GM12878 (cell line): ENCODE data around the gene LMO2. TPM values are rescaled to one million over a fixed set of nuclear protein-coding genes. Genes with fewer than 3 reads are reported as not detected.

Source experiments
- ATAC-seq: fragments of 200-7000 bp; cut with Tn5 transposase; 3 replicates; pipeline ENCODE4 v1.9.1; 2020; ENCODE audit warnings: mild to moderate bottlenecking, moderate library complexity
- BruUV-seq: library from RNA; stranded (reverse); fragments of 400-500 nt; replicated peaks from 2 replicates; lab custom pipeline; 2021; lab: Mats Ljungman, UMichigan
- CTCF ChIA-PET: fragments of 300-600 bp; sonication (Branson Sonifier 250); formaldehyde crosslinking; extraction: SDS; loops from one replicate; lab custom pipeline; 2021; ENCODE audit warnings: inconsistent platforms; lab: Yijun Ruan, JAX
- POLR2A ChIA-PET: fragments of 350-600 bp; formaldehyde crosslinking; extraction: SDS; loops from one replicate; lab custom pipeline; 2021; ENCODE audit warnings: inconsistent platforms; lab: Charles Lee
- RAD21 ChIA-PET: fragments of 300-600 bp; sonication (Branson Sonifier 250); formaldehyde crosslinking; loops from one replicate; lab custom pipeline; 2023; ENCODE audit warnings: antibody characterized with exemption; ENCODE audit not compliant: unreplicated experiment; lab: Charles Lee
- SMC1A ChIA-PET: fragments of 300-600 bp; sonication (Branson Sonifier 250); formaldehyde crosslinking; loops from one replicate; lab custom pipeline; 2023; ENCODE audit not compliant: unreplicated experiment, uncharacterized antibody; lab: Charles Lee
- DNase-seq: peaks from one replicate; pipeline ENCODE4 v3.0.0-alpha.2; 2011; ENCODE audit warnings: low read depth, low spot score
- FAIRE-seq: peaks from 3 replicates; lab custom pipeline; 2011; peaks lifted over from hg19 to GRCh38; lab: Jason Lieb, UNC
- H2AFZ ChIP-seq: 2 replicates; pipeline ENCODE4 v1.6.0; 2011; ENCODE audit warnings: low read depth, low read length, control low read depth; ENCODE audit not compliant: control insufficient read depth
- H3K27ac ChIP-seq: 2 replicates; pipeline ENCODE4 v1.5.1; 2011; ENCODE audit warnings: control low read depth; ENCODE audit not compliant: control insufficient read depth, insufficient read depth
- H3K27me3 ChIP-seq, 2 experiments: replicated peaks in 1 of 2; 2 replicates each; pipeline versions ENCODE4 v1.6.0 to v1.6.1; 2011; ENCODE audit warnings: low read length in 1 of 2; ENCODE audit not compliant: control insufficient read depth in 2 of 2, insufficient read depth in 2 of 2
- H3K36me3 ChIP-seq, 2 experiments: 2 replicates each; pipeline ENCODE4 v1.5.1; 2011; ENCODE audit warnings: low read length in 1 of 2; ENCODE audit not compliant: control insufficient read depth in 2 of 2, insufficient read depth in 2 of 2
- H3K4me1 ChIP-seq: 2 replicates; pipeline ENCODE4 v1.6.1; 2011; ENCODE audit warnings: mild to moderate bottlenecking, low read length, moderate library complexity, mixed read lengths; ENCODE audit not compliant: control insufficient read depth, insufficient read depth
- H3K4me2 ChIP-seq: 2 replicates; pipeline ENCODE4 v1.6.0; 2011; ENCODE audit warnings: control low read depth; ENCODE audit not compliant: control insufficient read depth, insufficient read depth
- H3K4me3 ChIP-seq: fragments of 200-600 bp; sonication (generic); 2 replicates; pipeline ENCODE4 v1.5.1; 2016
- H3K79me2 ChIP-seq: 2 replicates; pipeline ENCODE4 v1.6.0; 2011; ENCODE audit warnings: low read length; ENCODE audit not compliant: control insufficient read depth, insufficient read depth
- H3K9ac ChIP-seq: 2 replicates; pipeline ENCODE4 v1.8.0; 2011; ENCODE audit warnings: low read length, control low read depth, mixed read lengths; ENCODE audit not compliant: control insufficient read depth, insufficient read depth
- H3K9me3 ChIP-seq: replicated peaks from 3 replicates; pipeline ENCODE4 v1.5.1; 2011; ENCODE audit warnings: mild to moderate bottlenecking, low read length; ENCODE audit not compliant: control insufficient read depth, insufficient read depth
- H4K20me1 ChIP-seq: 2 replicates; pipeline ENCODE4 v1.6.0; 2011; ENCODE audit not compliant: control insufficient read depth, insufficient read depth
- ESRRA ChIP-seq: IDR thresholded peaks from 2 replicates; pipeline ENCODE4 v1.6.1; 2012; ENCODE audit warnings: mild to moderate bottlenecking, low read length, improper control_type of control experiment
- NRF1 ChIP-seq: conservative IDR thresholded peaks from 2 replicates; pipeline ENCODE4 v1.6.1; 2011; ENCODE audit warnings: mild to moderate bottlenecking, low read depth, low read length, improper control_type of control experiment
- PAX8 ChIP-seq: fragments of 450-650 bp; IDR thresholded peaks from 2 replicates; pipeline ENCODE4 v1.6.1; 2017; ENCODE audit warnings: mild to moderate bottlenecking, moderate library complexity
- SMAD1 ChIP-seq: fragments of 450-650 bp; IDR thresholded peaks from 2 replicates; pipeline ENCODE4 v1.6.1; 2018; ENCODE audit warnings: mild to moderate bottlenecking, low read depth; ENCODE audit not compliant: partially characterized antibody
- SPI1 ChIP-seq: IDR thresholded peaks from 2 replicates; pipeline ENCODE4 v1.6.1; 2011; ENCODE audit warnings: low read depth, mild to moderate bottlenecking, low read length, moderate library complexity, borderline replicate concordance; ENCODE audit not compliant: insufficient read depth
- TARDBP ChIP-seq: IDR thresholded peaks from 2 replicates; pipeline ENCODE4 v1.6.1; 2016; ENCODE audit warnings: borderline replicate concordance
- USF1 ChIP-seq: IDR thresholded peaks from 2 replicates; pipeline ENCODE4 v1.6.1; 2011; ENCODE audit warnings: borderline replicate concordance, low read depth, mild to moderate bottlenecking, moderate library complexity, mixed read lengths, low read length; ENCODE audit not compliant: insufficient read depth; ENCODE audit errors: extremely low read length
- WGBS: methylation state at CpG from one replicate; pipeline ENCODE4 v1.1.6; 2016; ENCODE audit warnings: low lambda C conversion rate; ENCODE audit not compliant: insufficient replicate concordance, insufficient coverage; ENCODE audit errors: missing lambda C conversion rate; 5-methylcytosine and 5-hydroxymethylcytosine counted together
- in situ Hi-C: fragments of 300-500 bp; cut with MboI; formaldehyde crosslinking; loops from 9 replicates; pipeline ENCODE4 v1.14.3; 2018; ENCODE audit warnings: mixed read lengths
- intact Hi-C: fragments of 100-400 bp; cut with micrococcal nuclease; formaldehyde crosslinking; loops from one replicate; pipeline ENCODE4 v1.14.2; 2022; ENCODE audit not compliant: unreplicated experiment
- polyA plus RNA-seq, 11 experiments: library from polyadenylated mRNA; depleted of rRNA in 4 of 11; unstranded in 6 of 11; stranded (reverse) in 5 of 11; fragments of >200 nt; fragmentation: Nextera tagmentation in 4 of 11; fragmentation: Illumina TruSeq in 1 of 11; extraction: Ambion mirVana in 4 of 11; extraction: Trizol in 1 of 11; gene quantifications; 1 replicate in 1 of 11; 2 replicates in 10 of 11; pipeline versions ENCODE4 v1.2.1 to v1.2.3, GENCODE V29; 2011 to 2016; ENCODE audit warnings: inconsistent platforms in 2 of 11, missing spikeins in 2 of 11, low read depth in 1 of 11
- total RNA-seq, 4 experiments: library from RNA; depleted of rRNA in 3 of 4; stranded (reverse); fragments of >200 nt in 3 of 4; fragmentation: Illumina TruSeq in 1 of 4; extraction: Trizol in 1 of 4; gene quantifications; 2 replicates each; pipeline versions ENCODE4 v1.2.1 to v1.2.3, GENCODE V29; 2013 to 2021

Gene LMO2
- total and polyA plus RNA-seq, 10 of the 15 experiments (the other 5 are each of a cell fraction or from before 2014, with no cell fraction given): 0.29 to 1.9 (median 1.1) TPM; not detected in 1

DNA sequence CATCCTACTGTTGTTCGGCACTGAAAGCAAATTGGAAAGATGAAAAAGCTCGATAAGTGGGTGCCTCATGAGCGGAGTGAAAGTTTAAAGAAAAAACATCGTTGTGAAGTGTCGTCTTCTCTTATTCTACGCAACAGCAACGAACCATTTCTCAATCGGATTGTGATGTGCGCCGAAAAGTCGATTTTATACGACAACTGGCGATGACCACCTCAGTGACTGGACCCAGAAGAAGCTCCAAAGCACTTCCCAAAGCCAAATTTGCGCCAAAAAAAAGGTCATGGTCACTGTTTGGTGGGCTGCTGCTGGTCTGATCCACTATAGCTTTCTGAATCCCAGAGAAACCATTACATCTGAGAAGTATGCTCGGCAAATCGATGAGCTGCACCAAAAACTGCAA is 59.2 kb downstream of the LMO2 start:
- no peak overlapping the region for H3K4me2 ChIP-seq
- TF ChIP-seq SMAD1 (no peak), TARDBP (no peak), PAX8 (no peak), ESRRA (no peak), NRF1 (no peak), SPI1 (no peak), USF1 (no peak)
- no peaks in the 10 kb centered on the region for H3K79me2 ChIP-seq
- RAD21 ChIA-PET: interaction anchor here (9.0 kb wide), 1 partner anchor 24 kb away, joined by 54 read pairs; no protein-coding TSS in a partner anchor
- WGBS: 58% methylated on average over 16 of the region's 16 CpGs
- H3K36me3 ChIP-seq: no peaks in the 10 kb centered on the region
- no peak overlapping the region for H3K9ac ChIP-seq
- H3K4me3 ChIP-seq: no peak overlapping the region
- intact Hi-C loops (no loop called here), in situ Hi-C loops (no loop called here)
- peaks cover 10 to 12% of the 10 kb centered on the region in 2 experiments; a peak in 3 of 4 replicates for H3K27me3 ChIP-seq
- H4K20me1 ChIP-seq: no peaks in the 10 kb centered on the region
- POLR2A ChIA-PET: no interaction called here
- CTCF ChIA-PET: interaction anchor here (0.6 to 13.6 kb wide), 3 partner anchors 25 to 89 kb away, joined by 3 to 153 read pairs (median 3); no protein-coding TSS in a partner anchor
- peaks cover 4% of the 10 kb centered on the region; the same call in 1 of the 2 replicates for H3K4me1 ChIP-seq
- no TSS peak for BruUV-seq
- no peaks in the 10 kb centered on the region for H3K9me3 ChIP-seq
- FAIRE-seq: no peak
- SMC1A ChIA-PET: interaction anchor here (1.3 to 2.1 kb wide), 2 partner anchors 22 to 90 kb away, joined by 3 to 6 read pairs; no protein-coding TSS in a partner anchor
- no peak overlapping the region for H3K27ac ChIP-seq
- H2AFZ ChIP-seq: no peak overlapping the region
- DNase-seq: no peak
- no peak for ATAC-seq
